ENCODE measurements around the gene PARD3B. TPM values are rescaled to one million over a fixed set of nuclear protein-coding genes. Genes with fewer than 3 reads are reported as not detected.

PARD3B gene
- total RNA-seq, 6 experiments from 2014 or later, result 5.3 to 11.2 (median 8.3) TPM

DNA sequence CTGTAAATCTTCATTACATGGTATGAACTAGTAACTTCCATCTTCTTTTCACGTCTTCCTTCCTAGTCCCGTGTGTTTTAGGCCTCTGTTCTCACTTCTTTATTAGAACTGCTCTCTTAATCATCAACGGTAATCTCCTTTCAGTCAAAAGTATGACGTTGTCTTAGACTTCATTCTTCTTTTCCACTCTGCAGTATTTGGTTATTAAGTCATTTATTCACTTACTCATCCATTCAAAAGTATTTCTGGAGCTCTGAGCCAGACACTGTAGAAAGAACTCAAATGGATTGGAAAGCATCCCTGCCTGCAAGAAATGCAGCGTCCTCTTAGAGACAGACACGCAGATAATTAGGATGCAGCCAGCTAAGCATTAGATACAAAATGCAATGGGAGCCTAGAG, 642.5 kb downstream of the PARD3B start:
- intact Hi-C loops (cut with DNase I), result no loop called here
- no peak for ATAC-seq

GRCh38 chr2:205188239-205189138, 643.2 kb downstream of the PARD3B start:
- no peaks in the 10 kb centered on the region for H3K9me3 ChIP-seq
- 73% methylated on average over 9 of the region's 9 CpGs for WGBS (ENCODE audit: insufficient coverage, low coverage, low lambda C conversion rate, missing lambda C conversion rate)
- peak in 3 of 4 donors; percentile 44 to 58 (median 54) for ATAC-seq
- H3K36me3 ChIP-seq, result no peaks in the 10 kb centered on the region
- H3K4me1 ChIP-seq, result no peaks in the 10 kb centered on the region
- intact Hi-C loops (cut with DNase I), result no loop called here
- peak in 2 of 3 donors; percentile 27 to 64 for DNase-seq
- H3K27me3 ChIP-seq, result no peaks in the 10 kb centered on the region
- no peak overlapping the region for H3K27ac ChIP-seq
- H3K4me3 ChIP-seq, result no peak overlapping the region
- no peak for TF ChIP-seq POLR2A (IDR thresholded peaks at IDR 0.05)
- TF ChIP-seq, protein P1, sequence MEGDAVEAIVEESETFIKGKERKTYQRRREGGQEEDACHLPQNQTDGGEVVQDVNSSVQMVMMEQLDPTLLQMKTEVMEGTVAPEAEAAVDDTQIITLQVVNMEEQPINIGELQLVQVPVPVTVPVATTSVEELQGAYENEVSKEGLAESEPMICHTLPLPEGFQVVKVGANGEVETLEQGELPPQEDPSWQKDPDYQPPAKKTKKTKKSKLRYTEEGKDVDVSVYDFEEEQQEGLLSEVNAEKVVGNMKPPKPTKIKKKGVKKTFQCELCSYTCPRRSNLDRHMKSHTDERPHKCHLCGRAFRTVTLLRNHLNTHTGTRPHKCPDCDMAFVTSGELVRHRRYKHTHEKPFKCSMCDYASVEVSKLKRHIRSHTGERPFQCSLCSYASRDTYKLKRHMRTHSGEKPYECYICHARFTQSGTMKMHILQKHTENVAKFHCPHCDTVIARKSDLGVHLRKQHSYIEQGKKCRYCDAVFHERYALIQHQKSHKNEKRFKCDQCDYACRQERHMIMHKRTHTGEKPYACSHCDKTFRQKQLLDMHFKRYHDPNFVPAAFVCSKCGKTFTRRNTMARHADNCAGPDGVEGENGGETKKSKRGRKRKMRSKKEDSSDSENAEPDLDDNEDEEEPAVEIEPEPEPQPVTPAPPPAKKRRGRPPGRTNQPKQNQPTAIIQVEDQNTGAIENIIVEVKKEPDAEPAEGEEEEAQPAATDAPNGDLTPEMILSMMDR (IDR thresholded peaks at IDR 0.05), result no peak

More for the DNA sequence above, 642.5 kb downstream of the PARD3B start:
- no peak overlapping the region for H3K27ac ChIP-seq
- TF ChIP-seq POLR2A (IDR thresholded peaks at IDR 0.05), result no peak
- TF ChIP-seq, protein P1 (IDR thresholded peaks at IDR 0.05), result no peak
- no peaks in the 10 kb centered on the region for H3K36me3 ChIP-seq
- H3K4me3 ChIP-seq, result no peak overlapping the region
- no peaks in the 10 kb centered on the region for H3K4me1 ChIP-seq
- H3K9me3 ChIP-seq, result no peaks in the 10 kb centered on the region
- H3K27me3 ChIP-seq, result no peaks in the 10 kb centered on the region
- WGBS (ENCODE audit: insufficient coverage, low coverage, low lambda C conversion rate, missing lambda C conversion rate), result 84% methylated on average over 6 of the region's 6 CpGs
- no peak for DNase-seq

- no peaks in the 10 kb centered on the region for H3K4me1 ChIP-seq
- 90% methylated on average over 7 of the region's 7 CpGs for WGBS (ENCODE audit: insufficient coverage, low coverage, low lambda C conversion rate, missing lambda C conversion rate)
- intact Hi-C loops (cut with DNase I), result no loop called here
- DNase-seq (no peak), ATAC-seq (no peak)
- no peaks in the 10 kb centered on the region for H3K36me3 ChIP-seq
- no peak overlapping the region for H3K27ac ChIP-seq
- H3K27me3 ChIP-seq, result no peaks in the 10 kb centered on the region
- H3K4me3 ChIP-seq, result no peak overlapping the region
- TF ChIP-seq, protein P1 (IDR thresholded peaks at IDR 0.05), result no peak
- no peak for TF ChIP-seq POLR2A (IDR thresholded peaks at IDR 0.05)
- no peaks in the 10 kb centered on the region for H3K9me3 ChIP-seq
These were observed 644.0 kb downstream of the PARD3B start for GRCh38 chr2:205189301-205189700.

DNA sequence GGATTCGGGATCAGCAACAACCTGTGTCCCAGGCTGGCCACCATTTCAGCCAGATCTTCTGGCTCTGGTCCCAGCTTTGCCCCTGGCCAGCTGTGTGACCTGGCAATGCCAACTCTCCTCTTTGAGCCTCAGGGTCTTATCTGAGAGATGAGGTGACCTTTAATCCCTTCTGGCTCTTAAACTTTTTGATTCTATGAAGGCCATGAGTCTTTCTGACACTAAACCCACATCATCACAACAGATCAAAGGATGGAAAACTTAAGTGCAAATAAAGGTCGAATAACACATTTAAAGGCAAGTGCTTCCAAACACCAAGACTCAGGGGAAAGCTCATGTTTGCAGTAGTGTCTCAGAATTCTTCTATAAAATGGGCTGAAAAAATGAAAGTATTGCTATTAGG, 645.3 kb downstream of the PARD3B start:
- DNase-seq (no peak), ATAC-seq (no peak)
- Histone ChIP-seq H3K4me1 (no peaks in the 10 kb centered on the region), H3K27ac (no peak overlapping the region), H3K4me3 (no peak overlapping the region), H3K36me3 (no peaks in the 10 kb centered on the region), H3K9me3 (no peaks in the 10 kb centered on the region), H3K27me3 (no peaks in the 10 kb centered on the region)
- 58% methylated on average over 2 of the region's 2 CpGs for WGBS (ENCODE audit: insufficient coverage, low coverage, low lambda C conversion rate, missing lambda C conversion rate)
- intact Hi-C loops (cut with DNase I), result no loop called here
- TF ChIP-seq, protein P1 (IDR thresholded peaks at IDR 0.05), result no peak
- TF ChIP-seq POLR2A (IDR thresholded peaks at IDR 0.05), result no peak
